GM18861 (cell line): ENCODE results near the gene PNISR.

Source experiments
- ATAC-seq: cut with Tn5 transposase; IDR thresholded peaks from one replicate; pipeline ENCODE4 v1.9.1; 2021; ENCODE audit not compliant: unreplicated experiment

PNISR gene

GRCh38 chr6:99407076-99407475, 18.0 kb downstream of the PNISR start:
- ATAC-seq = no peak

- ATAC-seq = no peak
Measured at GRCh38 chr6:99402448-99402847, 22.7 kb downstream of the PNISR start.

- no peak for ATAC-seq
Measured at GRCh38 chr6:99397287-99397686, 27.8 kb downstream of the PNISR start.

DNA sequence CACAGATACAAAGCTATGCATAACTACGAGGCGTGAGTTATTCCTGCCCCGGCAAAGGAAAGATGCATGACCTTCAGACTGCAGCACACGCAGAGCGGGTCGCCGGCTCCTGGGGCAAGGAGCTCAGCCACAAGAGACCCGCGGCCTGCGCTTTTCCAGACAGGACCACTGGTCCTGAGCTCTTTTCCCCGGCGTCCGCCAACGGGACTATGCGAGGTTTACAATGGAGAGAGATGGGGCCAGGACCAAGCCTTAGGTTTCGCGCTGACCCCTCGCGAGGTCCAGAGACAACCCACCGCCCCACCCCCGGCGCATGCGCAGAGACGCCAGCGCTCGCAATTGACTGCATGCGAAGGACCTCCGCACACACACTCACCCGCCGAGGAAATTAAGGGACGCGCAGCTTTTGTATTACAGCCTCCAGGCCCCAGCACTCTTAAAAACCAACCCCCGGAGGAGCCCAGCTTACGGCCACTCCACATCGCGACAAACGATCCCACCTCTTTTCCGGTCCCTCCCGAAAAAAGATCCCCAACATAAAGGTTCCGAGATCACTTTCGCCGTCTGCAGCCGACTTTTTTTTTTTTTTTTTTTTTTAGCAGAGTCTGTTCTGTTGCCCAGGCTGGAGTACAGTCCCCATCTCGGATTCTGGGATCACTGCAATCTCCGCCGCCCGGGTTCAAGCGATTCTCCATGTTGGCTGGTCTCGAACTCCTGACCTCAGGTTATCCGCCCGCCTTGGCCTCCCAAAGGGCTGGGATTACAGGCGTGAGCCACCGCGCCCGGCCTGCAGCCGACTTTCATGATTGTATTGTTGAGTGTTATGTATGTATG, 31.2 kb downstream of the PNISR start, which contains the start of gene COQ3:
Gene COQ3, minus strand, starts transcription at position 498 of the 834 bp plus-strand sequence. Its CDS starts 16 bp downstream, at position 482.
- ATAC-seq = peak; percentile 49

- peak; percentile 26 for ATAC-seq
Measured at GRCh38 chr6:99393366-99393697, 31.8 kb downstream of the PNISR start.

GRCh38 chr6:99390896-99391295, 34.2 kb downstream of the PNISR start:
- ATAC-seq = no peak

GRCh38 chr6:99384507-99384906, 40.6 kb downstream of the PNISR start:
- no peak for ATAC-seq

DNA sequence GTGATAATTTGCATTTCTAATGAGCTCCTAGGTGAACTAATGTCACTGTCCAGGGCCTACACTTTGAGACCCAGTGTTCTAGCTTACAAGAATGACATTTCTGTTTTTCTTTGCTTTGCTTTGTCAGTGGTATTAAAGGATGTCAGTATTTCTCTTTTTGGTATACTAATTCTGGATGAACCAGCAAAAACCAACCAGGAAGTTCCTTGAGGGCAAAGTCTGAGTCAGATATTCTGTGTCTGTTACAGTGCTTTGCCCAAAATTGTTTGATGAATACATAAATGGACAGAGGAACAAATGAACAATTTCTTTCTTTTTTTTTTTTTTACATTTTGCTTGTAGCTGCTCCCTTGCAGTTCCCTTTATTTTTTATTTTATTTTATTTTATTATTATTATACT, 46.5 kb downstream of the PNISR start:
- no peak for ATAC-seq

GRCh38 chr6:99369533-99369932, 55.6 kb downstream of the PNISR start:
- no peak for ATAC-seq

- no peak for ATAC-seq
Measured at GRCh38 chr6:99366852-99367251, 58.3 kb downstream of the PNISR start.

DNA sequence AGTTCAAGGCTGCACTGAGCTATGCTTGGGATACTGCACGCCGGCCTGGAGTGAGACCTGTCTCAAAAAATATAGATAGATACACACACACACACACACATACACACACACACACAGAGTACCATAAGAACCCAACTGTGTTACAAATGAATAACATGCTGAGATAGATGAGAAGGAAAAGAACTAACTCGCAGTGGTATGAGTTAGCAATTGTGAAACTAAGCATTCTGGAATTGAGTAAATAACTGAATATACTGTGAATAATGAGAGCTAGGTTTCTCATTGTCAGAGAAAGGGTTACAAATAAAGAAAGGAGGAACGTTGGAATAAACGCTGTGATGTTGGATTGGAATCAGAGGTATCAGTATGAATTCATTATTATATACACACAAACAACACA, 61.1 kb downstream of the PNISR start:
- peak; percentile 97 for ATAC-seq

- ATAC-seq = no peak
Measured at GRCh38 chr6:99362678-99363268, 62.3 kb downstream of the PNISR start.

GRCh38 chr6:99359800-99360199, 65.3 kb downstream of the PNISR start:
- no peak for ATAC-seq

GRCh38 chr6:99356641-99357040, 68.5 kb downstream of the PNISR start:
- no peak for ATAC-seq

GRCh38 chr6:99354983-99355382, 70.1 kb downstream of the PNISR start:
- ATAC-seq = no peak

GRCh38 chr6:99353126-99353525, 72.0 kb downstream of the PNISR start:
- ATAC-seq = no peak

DNA sequence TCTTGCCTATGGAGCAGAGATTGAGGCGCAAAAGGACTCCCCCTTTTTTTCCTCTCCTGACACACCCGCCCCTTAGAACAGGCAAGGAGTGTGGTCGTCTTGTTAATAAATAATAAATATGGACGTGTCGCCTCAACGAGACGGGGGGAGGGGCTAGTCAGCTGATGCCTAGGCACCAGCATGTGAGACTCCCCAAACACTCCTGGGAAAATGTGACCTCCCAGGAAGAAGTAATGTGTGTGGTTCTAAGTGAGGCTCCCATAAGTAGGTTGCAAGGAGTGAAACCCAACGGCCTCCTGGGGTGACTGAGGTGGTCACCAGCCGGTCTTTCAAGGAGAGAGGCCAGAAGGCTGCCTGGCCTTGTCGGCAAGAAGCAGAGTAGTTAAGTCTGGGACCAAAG, 74.5 kb downstream of the PNISR start:
- no peak for ATAC-seq

DNA sequence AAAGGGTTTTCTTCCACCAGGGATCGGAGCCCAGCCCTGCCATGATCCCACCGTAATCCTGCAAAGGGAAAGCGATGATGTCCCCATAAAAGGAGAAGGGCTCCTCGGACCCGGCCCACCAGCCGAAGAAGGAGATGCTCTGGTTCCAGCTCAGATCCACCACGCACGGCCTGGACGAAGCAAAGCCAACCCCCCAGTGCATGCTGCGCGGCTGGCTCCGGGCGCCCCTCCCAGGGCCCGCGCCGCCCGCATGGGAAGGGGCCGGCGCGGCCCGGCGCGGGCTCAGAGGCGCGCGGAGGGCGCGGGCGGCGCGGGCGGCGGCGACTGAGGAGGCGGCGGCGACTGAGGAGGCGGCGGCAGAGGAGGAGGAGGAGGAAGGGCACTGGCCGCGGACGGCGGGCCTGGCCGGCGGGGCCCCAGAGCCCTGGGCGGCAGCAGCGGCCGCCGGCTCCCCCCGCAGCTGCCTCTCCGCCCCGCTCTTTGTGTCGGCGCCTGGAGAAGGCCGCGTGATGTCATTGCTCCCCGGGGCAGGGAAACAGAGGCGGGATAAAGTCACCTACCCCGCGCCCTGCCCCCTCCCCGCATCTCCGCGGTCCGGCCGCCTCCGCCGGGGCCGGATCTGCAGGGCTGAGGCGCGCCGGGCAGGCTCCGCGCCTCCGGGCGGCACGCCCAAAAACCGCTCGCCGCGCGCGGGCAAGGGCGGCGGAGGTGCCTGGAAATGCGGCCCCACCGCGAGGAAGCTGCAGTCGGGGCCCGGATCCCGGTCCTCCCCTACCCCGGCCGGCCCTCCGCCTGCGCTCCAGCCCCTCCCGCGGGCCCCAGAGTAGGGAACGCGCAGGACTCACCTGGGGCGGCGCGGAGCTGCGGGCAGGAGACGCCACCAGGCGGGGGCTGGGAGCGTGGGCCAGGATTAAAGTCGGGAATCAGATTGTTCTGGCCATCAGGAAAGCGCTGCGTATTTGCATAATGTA, 75.7 kb downstream of the PNISR start, which contains the start of gene FAXC:
Gene FAXC, minus strand, starts transcription at position 504 of the 971 bp plus-strand sequence. Its CDS starts 302 bp downstream, at position 202.
- ATAC-seq = peak; percentile 34

DNA sequence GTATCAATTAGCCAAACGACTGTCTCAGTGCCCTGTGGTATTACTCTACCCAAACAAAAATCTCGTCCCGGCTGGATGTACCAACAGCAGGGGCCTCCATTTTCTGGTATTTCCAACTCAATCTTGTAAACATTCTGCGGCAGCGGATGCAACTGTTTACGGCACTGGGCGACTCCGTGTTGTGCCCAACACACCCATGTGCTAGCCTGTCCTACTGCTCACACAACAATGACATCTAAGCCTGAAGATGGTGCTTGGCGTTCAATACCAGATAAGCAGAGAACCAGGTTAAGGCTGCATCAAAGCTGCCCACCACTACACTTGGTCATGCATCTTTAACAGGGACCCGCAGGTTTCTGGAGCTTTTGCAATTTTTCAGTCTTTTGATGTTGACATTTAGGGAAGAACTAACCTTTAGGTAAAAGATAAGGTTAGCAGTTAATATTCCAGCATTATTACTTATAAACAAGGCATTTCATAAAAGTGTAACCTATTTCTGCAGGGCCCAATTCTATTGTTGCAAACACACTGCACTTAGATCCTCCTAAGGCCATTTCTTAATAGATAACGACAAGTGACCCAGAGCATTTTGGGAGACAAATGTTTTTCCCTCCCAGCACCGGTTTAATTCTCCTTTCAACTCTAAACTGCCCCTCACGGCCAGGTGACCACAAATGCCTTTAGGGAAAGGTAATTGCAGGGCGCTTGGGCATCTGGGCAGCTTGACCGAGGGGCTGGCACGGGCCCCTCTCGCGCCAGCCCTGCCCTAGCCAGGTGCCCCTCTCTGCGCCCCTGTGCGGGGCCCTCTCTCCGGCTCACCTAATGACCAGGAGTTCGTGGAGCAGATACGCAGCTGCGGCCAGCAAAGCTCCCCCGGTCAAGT, 76.6 kb downstream of the PNISR start:
- no peak for ATAC-seq
